ENCODE measurements around the gene DNAJC30. TPM values are rescaled to one million over a fixed set of nuclear protein-coding genes. Genes with fewer than 3 reads are reported as not detected.

DNAJC30 gene
- 7.9 and 8.3 TPM in 2 replicates for total RNA-seq (2013; cell fraction: nucleolus; rRNA removed)
- total RNA-seq (2014; rRNA removed) = 9.2 and 11.2 TPM in 2 replicates
- 4.1 TPM in 2 replicates for total RNA-seq (2014; rRNA removed; fragmentation: Illumina TruSeq; extraction: Trizol)
- 13.4 and 13.5 TPM in 2 replicates for total RNA-seq (2021)
- 2.6 TPM for polyA plus RNA-seq (2011; ENCODE audit: low read depth)
- 4.1 and 4.5 TPM in 2 replicates for polyA plus RNA-seq (2011; rRNA removed)
- polyA plus RNA-seq (2011; cell fraction: cytosol; rRNA removed) = 7.1 and 9.8 TPM in 2 replicates
- polyA plus RNA-seq (2011; cell fraction: nucleus; rRNA removed) = 6.0 and 7.7 TPM in 2 replicates
- 8.0 and 8.6 TPM in 2 replicates for polyA plus RNA-seq (2012)
- polyA plus RNA-seq (2014; fragmentation: Illumina TruSeq; extraction: Trizol) = 3.2 and 5.5 TPM in 2 replicates
- 1 to 10 TPM; 2.1 to 3.5 TPM for polyA plus RNA-seq (2014; fragmentation: Nextera tagmentation; extraction: Ambion mirVana)
- polyA plus RNA-seq (2014; rRNA removed) = 19.0 and 19.2 TPM in 2 replicates
- polyA plus RNA-seq (2016; fragmentation: Nextera tagmentation; extraction: Ambion mirVana) = 10 to 100 TPM; 10.3 to 12.4 TPM
- polyA minus RNA-seq (2011; rRNA and poly(A)+ RNA removed) = 4.4 and 7.6 TPM in 2 replicates
- 2.4 and 2.8 TPM in 2 replicates for polyA minus RNA-seq (2011; cell fraction: cytosol; rRNA and poly(A)+ RNA removed)
- polyA minus RNA-seq (2011; cell fraction: nucleus; rRNA and poly(A)+ RNA removed) = 6.2 and 11.5 TPM in 2 replicates
- Bru-seq, nascent RNA = percentile 84 among the genes with signal in this experiment
- percentile 61 among the genes with signal in this experiment for BruChase-seq, experiment 1, labeled RNA remaining after a 6-hour chase
- BruChase-seq, experiment 2, labeled RNA remaining after a 2-hour chase = percentile 63 among the genes with signal in this experiment
- long read RNA-seq, experiment 1, transcript DNAJC30-201 (1 exons, 2,485 nt) = major isoform, 15 of 15 reads
- long read RNA-seq, experiment 1, partial matches to known transcripts = 0 of 15 reads
- long read RNA-seq, experiment 1, other reads (novel, unspliced or antisense) = 0 of 15 reads
- long read RNA-seq, experiment 2, transcript DNAJC30-201 (1 exons, 2,485 nt) = major isoform, 8 of 8 reads
- long read RNA-seq, experiment 2, partial matches to known transcripts = 0 of 8 reads
- long read RNA-seq, experiment 2, other reads (novel, unspliced or antisense) = 0 of 8 reads

DNA sequence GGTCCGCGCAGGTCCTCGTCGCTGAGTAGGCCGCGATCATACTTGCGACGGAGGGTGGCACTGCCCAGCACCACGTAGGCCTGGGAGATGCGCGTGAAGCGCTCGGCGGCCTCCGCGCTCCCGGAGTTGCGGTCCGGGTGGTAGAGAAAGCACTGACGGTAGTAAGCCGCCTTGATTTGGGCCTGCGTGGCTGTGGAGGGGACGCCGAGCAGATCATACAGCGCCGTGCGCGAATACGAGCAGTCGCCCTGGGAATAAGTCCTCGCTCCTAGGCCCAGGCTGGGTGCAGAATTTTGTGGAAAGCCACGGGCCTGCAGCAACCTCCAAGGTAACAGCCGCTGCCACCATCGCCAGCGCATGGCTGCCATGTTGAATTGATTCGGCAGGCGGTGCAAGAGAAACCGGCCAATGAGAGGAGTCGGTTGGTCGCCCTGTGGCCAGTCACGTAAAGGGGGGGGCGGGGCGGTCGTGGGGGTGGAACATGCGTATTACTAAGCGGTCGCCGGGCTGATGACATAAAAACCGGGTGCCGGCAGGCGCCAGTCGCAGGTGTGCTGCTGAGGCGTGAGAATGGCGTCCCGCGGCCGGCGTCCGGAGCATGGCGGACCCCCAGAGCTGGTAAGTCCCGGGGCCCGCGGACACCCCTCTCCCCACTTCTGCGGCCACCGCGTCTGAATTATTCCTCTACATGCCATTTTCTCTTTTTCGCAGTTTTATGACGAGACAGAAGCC, at the start of gene DNAJC30, which contains the start of gene BUD23:
Gene DNAJC30 (minus strand): TSS at position 398 of the 732 bp plus-strand sequence. CDS start 30 bp downstream, at position 368.
Gene BUD23 (plus strand): TSS at position 542 of the 732 bp plus-strand sequence. CDS start 29 bp downstream, at position 571.
- peaks cover 46% of the 10 kb centered on the region for H3K79me2 ChIP-seq (ENCODE audit: control insufficient read depth, insufficient read depth, low read length)
- ChIA-PET POLR2A (no interaction called here), RAD21 (ENCODE audit: unreplicated experiment) (no interaction called here), SMC1A (ENCODE audit: uncharacterized antibody, unreplicated experiment) (no interaction called here), CTCF (no interaction called here)
- H3K27ac ChIP-seq (ENCODE audit: control insufficient read depth, insufficient read depth) = peak within 1 kb of the TSS; percentile 81
- 1% methylated on average over 68 of the region's 68 CpGs for WGBS (ENCODE audit: insufficient coverage, insufficient replicate concordance, low lambda C conversion rate, missing lambda C conversion rate)
- H3K4me1 ChIP-seq (ENCODE audit: control insufficient read depth, insufficient read depth, low read length) = peaks cover 14% of the 10 kb centered on the region
- H3K9me3 ChIP-seq (replicated peaks; ENCODE audit: control insufficient read depth, insufficient read depth, low read length) = no peaks in the 10 kb centered on the region; the same call in 2 of the 3 replicates
- in situ Hi-C loops (cut with MboI) (no loop called here), intact Hi-C loops (cut with micrococcal nuclease; ENCODE audit: unreplicated experiment) (loop anchor here (2.0 to 10.0 kb wide), 2 partner anchors 36 to 158 kb away; partner anchors contain the start of genes BAZ1B and STX1A)
- no peaks in the 10 kb centered on the region; the same call in 1 of the 2 replicates for H4K20me1 ChIP-seq (ENCODE audit: control insufficient read depth, insufficient read depth)
- ATAC-seq = peak; percentile 98
- H3K36me3 ChIP-seq (ENCODE audit: control insufficient read depth in 2 of 2, insufficient read depth in 2 of 2, low read length in 1 of 2) = peaks cover 4 to 5% of the 10 kb centered on the region in 2 experiments; a peak in 3 of 4 replicates
- H3K4me2 ChIP-seq (ENCODE audit: control insufficient read depth, insufficient read depth) = peak within 1 kb of the TSS; percentile 94
- peak within 1 kb of the TSS; percentile 98 for H3K9ac ChIP-seq (ENCODE audit: control insufficient read depth, insufficient read depth, low read length)
- FAIRE-seq = peak; percentile 95
- BruUV-seq (replicated peaks) = TSS peak; percentile 69
- H3K4me3 ChIP-seq = peak within 1 kb of the TSS; percentile 91
- DNase-seq (ENCODE audit: low read depth, low spot score) = peak; percentile 71
- no peaks in the 10 kb centered on the region for H3K27me3 ChIP-seq (replicated peaks in 1 of 2; ENCODE audit: control insufficient read depth in 2 of 2, insufficient read depth in 2 of 2, low read length in 1 of 2)
- peak within 1 kb of the TSS; percentile 96 for H2AFZ ChIP-seq (ENCODE audit: control insufficient read depth, low read depth, low read length)
- TF ChIP-seq TCF3 (IDR thresholded peaks at IDR 0.05; ENCODE audit: borderline replicate concordance, insufficient read depth, low read depth, low read length) (peak; percentile 92), DPF2 (IDR thresholded peaks at IDR 0.05) (no peak; the same call in 1 of the 2 replicates), TAF1 (IDR thresholded peaks at IDR 0.05; ENCODE audit: borderline replicate concordance, low read depth, low read length) (peak; percentile 92), LARP7 (IDR thresholded peaks at IDR 0.05) (peak; percentile 44; the same call in 1 of the 2 replicates), ATF7 (IDR thresholded peaks at IDR 0.05; ENCODE audit: low read depth) (0 out of 2 replicates have a peak, but pooled peaks have one; percentile 19), SMAD1 (IDR thresholded peaks at IDR 0.05; ENCODE audit: low read depth, partially characterized antibody) (peak; percentile 11), NBN (IDR thresholded peaks at IDR 0.05) (peak; percentile 75), SMAD5 (IDR thresholded peaks at IDR 0.05; ENCODE audit: low read depth) (peak; percentile 77; the same call in 1 of the 2 replicates), POU2F2 (IDR thresholded peaks at IDR 0.05; ENCODE audit: borderline replicate concordance, low read depth, low read length) (peak; percentile 58; the same call in 2 of the 3 replicates)
- TF ChIP-seq, protein P1, sequence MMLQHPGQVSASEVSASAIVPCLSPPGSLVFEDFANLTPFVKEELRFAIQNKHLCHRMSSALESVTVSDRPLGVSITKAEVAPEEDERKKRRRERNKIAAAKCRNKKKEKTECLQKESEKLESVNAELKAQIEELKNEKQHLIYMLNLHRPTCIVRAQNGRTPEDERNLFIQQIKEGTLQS (IDR thresholded peaks at IDR 0.05; ENCODE audit: borderline replicate concordance, extremely low read depth, low read depth, low read length) = peak; percentile 78; the same call in 1 of the 2 replicates
- TF ChIP-seq, protein P2, sequence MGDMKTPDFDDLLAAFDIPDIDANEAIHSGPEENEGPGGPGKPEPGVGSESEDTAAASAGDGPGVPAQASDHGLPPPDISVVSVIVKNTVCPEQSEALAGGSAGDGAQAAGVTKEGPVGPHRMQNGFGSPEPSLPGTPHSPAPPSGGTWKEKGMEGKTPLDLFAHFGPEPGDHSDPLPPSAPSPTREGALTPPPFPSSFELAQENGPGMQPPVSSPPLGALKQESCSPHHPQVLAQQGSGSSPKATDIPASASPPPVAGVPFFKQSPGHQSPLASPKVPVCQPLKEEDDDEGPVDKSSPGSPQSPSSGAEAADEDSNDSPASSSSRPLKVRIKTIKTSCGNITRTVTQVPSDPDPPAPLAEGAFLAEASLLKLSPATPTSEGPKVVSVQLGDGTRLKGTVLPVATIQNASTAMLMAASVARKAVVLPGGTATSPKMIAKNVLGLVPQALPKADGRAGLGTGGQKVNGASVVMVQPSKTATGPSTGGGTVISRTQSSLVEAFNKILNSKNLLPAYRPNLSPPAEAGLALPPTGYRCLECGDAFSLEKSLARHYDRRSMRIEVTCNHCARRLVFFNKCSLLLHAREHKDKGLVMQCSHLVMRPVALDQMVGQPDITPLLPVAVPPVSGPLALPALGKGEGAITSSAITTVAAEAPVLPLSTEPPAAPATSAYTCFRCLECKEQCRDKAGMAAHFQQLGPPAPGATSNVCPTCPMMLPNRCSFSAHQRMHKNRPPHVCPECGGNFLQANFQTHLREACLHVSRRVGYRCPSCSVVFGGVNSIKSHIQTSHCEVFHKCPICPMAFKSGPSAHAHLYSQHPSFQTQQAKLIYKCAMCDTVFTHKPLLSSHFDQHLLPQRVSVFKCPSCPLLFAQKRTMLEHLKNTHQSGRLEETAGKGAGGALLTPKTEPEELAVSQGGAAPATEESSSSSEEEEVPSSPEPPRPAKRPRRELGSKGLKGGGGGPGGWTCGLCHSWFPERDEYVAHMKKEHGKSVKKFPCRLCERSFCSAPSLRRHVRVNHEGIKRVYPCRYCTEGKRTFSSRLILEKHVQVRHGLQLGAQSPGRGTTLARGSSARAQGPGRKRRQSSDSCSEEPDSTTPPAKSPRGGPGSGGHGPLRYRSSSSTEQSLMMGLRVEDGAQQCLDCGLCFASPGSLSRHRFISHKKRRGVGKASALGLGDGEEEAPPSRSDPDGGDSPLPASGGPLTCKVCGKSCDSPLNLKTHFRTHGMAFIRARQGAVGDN (IDR thresholded peaks at IDR 0.05) = no peak
- TF ChIP-seq, protein P3, sequence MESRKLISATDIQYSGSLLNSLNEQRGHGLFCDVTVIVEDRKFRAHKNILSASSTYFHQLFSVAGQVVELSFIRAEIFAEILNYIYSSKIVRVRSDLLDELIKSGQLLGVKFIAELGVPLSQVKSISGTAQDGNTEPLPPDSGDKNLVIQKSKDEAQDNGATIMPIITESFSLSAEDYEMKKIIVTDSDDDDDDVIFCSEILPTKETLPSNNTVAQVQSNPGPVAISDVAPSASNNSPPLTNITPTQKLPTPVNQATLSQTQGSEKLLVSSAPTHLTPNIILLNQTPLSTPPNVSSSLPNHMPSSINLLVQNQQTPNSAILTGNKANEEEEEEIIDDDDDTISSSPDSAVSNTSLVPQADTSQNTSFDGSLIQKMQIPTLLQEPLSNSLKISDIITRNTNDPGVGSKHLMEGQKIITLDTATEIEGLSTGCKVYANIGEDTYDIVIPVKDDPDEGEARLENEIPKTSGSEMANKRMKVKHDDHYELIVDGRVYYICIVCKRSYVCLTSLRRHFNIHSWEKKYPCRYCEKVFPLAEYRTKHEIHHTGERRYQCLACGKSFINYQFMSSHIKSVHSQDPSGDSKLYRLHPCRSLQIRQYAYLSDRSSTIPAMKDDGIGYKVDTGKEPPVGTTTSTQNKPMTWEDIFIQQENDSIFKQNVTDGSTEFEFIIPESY (IDR thresholded peaks at IDR 0.05) = no peak
